H1 (cell line): ENCODE measurements around the gene ERGIC3. TPM values are rescaled to one million over a fixed set of nuclear protein-coding genes. Genes with fewer than 3 reads are reported as not detected.

Experiments used
- BACH1 ChIP-seq: IDR thresholded peaks from 2 replicates; pipeline ENCODE4 v1.6.1; 2012; ENCODE audit warnings: low read length, improper control_type of control experiment
- BCL11A ChIP-seq, 2 experiments: IDR thresholded peaks; one replicate each; pipeline ENCODE4 v1.6.1; 2011; ENCODE audit warnings: low read depth in 2 of 2, low read length in 2 of 2, mild to moderate bottlenecking in 2 of 2
- MAFK ChIP-seq: IDR thresholded peaks from 2 replicates; pipeline ENCODE4 v1.6.1; 2012; ENCODE audit warnings: low read depth, mild to moderate bottlenecking, improper control_type of control experiment, low read length
- SIRT6 ChIP-seq: IDR thresholded peaks from one replicate; pipeline ENCODE4 v1.7.1; 2012; ENCODE audit warnings: low read length, inconsistent platforms
- SIX5 ChIP-seq: IDR thresholded peaks from 2 replicates; pipeline ENCODE4 v1.6.1; 2011; ENCODE audit warnings: mild to moderate bottlenecking, low read depth, low read length
- SUZ12 ChIP-seq: fragments of 200-600 bp; sonication (generic); IDR thresholded peaks from 2 replicates; pipeline ENCODE4 v1.6.1; 2012; ENCODE audit warnings: mild to moderate bottlenecking, inconsistent platforms, low read length, moderate library complexity, mixed read lengths
- polyA plus RNA-seq, 7 experiments: library from polyadenylated mRNA; depleted of rRNA in 3 of 7; stranded (reverse) in 5 of 7; unstranded in 2 of 7; fragments of >200 nt in 5 of 7; fragments of 200-250 nt in 2 of 7; gene quantifications; 1 replicate in 5 of 7; 2 replicates in 1 of 7; 4 replicates in 1 of 7; pipeline versions ENCODE4 v1.2.1 to v1.2.3, GENCODE V29; 2011 to 2013; ENCODE audit warnings: missing spikeins in 2 of 7, mixed read lengths in 2 of 7
- total RNA-seq: library from RNA; stranded (reverse); fragmentation: NEBNext Ultra II Directional; extraction: Animal tissue kit (Norgen Biotek cat#: 25700); gene quantifications from 2 replicates; pipeline ENCODE4 v1.2.1, GENCODE V29; 2021
- TF ChIP-seq, protein P1 (sequence below): IDR thresholded peaks from 2 replicates; pipeline ENCODE4 v1.6.1; 2011; ENCODE audit warnings: low read length, improper control_type of control experiment

Gene ERGIC3
- total and polyA plus RNA-seq, 2 of the 8 experiments (the other 6 are each of a cell fraction or from before 2014, with no cell fraction given), result 178 to 341 TPM

DNA sequence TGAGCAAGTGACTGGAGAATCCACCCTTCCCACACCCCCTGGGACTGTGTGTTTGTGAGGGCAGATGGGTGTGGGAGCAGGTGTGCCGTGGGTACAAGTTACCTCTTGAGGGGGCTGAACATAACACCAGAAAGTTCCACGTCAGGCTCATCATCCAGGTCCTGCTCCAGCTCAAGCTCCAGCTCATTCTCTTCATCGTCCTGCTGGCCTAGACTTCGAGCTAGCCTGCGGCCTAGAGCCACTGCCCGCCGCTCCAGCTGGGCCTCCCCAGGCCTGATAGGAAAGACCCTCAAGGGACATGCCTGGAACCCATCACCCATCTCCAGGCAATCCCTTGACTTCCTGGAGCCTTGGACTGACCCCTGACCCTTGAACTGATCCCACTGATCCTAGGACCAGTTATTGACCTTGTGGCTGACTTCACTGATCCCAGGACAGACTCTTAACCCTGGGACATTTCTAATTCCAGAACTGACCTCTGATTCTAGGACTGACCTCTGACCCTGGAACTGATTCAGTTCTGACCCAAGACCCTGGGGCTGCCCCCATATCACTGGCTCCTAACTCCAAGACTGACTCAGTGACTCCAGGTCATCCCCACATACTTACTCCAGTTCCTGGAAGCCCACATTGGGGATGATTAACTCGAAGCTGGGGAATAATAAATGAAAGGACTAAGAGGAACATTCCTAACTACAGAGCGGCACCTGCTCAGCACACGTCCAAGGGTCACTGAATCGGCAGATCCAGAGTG is 62.0 kb downstream of the ERGIC3 start (continued):
- TF ChIP-seq SIRT6 (no peak), BACH1 (no peak), BCL11A (IDR thresholded peaks at IDR 0.05; ENCODE audit: low read depth in 2 of 2, low read length in 2 of 2) (no peak), SUZ12 (no peak), SIX5 (no peak), MAFK (no peak)
- TF ChIP-seq, protein P1, sequence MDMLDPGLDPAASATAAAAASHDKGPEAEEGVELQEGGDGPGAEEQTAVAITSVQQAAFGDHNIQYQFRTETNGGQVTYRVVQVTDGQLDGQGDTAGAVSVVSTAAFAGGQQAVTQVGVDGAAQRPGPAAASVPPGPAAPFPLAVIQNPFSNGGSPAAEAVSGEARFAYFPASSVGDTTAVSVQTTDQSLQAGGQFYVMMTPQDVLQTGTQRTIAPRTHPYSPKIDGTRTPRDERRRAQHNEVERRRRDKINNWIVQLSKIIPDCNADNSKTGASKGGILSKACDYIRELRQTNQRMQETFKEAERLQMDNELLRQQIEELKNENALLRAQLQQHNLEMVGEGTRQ, result no peak
